Activated T-helper 17 cell treated with anti-CD3 and anti-CD28 coated beads, Interleukin-2, amount 50 U/mL, for 72 hours (primary cell): ENCODE data around the gene CAPN9. TPM values are rescaled to one million over a fixed set of nuclear protein-coding genes. Genes with fewer than 3 reads are reported as not detected.
A peak's percentile ranks its signal among the peaks of the same experiment; 100 is the strongest.

Experiments used
- ATAC-seq: fragments of 150-1000 bp; cut with Tn5 transposase; replicated peaks from 2 replicates; pipeline ENCODE4 v1.10.0; 2021; ENCODE audit warnings: mild to moderate bottlenecking, moderate library complexity
- H3K27ac Mint-ChIP-seq: one replicate; pipeline ENCODE4 v1.8.0; 2022; ENCODE audit warnings: mixed read lengths
- H3K27me3 Mint-ChIP-seq: one replicate; pipeline ENCODE4 v1.8.0; 2022; ENCODE audit warnings: mixed read lengths
- H3K36me3 Mint-ChIP-seq: one replicate; pipeline ENCODE4 v1.8.0; 2022; ENCODE audit warnings: low read depth, mild to moderate bottlenecking, mixed read lengths
- H3K4me1 Mint-ChIP-seq: one replicate; pipeline ENCODE4 v1.8.0; 2022; ENCODE audit warnings: mixed read lengths
- H3K4me3 Mint-ChIP-seq: one replicate; pipeline ENCODE4 v1.8.0; 2022; ENCODE audit warnings: mild to moderate bottlenecking, mixed read lengths
- H3K9me3 Mint-ChIP-seq: one replicate; pipeline ENCODE4 v1.8.0; 2022; ENCODE audit warnings: mixed read lengths
- total RNA-seq, 2 donors: library from RNA; stranded (reverse); gene quantifications; one replicate each; pipeline ENCODE4 v1.2.3, GENCODE V29; 2022

The CAPN9 gene
- total RNA-seq, 2 donors from 2014 or later = not detected

GRCh38 chr1:230749150-230749549 lies 2.0 kb downstream of the CAPN9 start:
- no peak overlapping the region for H3K4me3 Mint-ChIP-seq
- no peaks in the 10 kb centered on the region for H3K4me1 Mint-ChIP-seq
- no peak for ATAC-seq
- H3K27ac Mint-ChIP-seq = no peak overlapping the region
- no peaks in the 10 kb centered on the region for H3K36me3 Mint-ChIP-seq
- H3K27me3 Mint-ChIP-seq = peaks cover 11% of the 10 kb centered on the region
- H3K9me3 Mint-ChIP-seq = no peaks in the 10 kb centered on the region

- Mint-ChIP-seq H3K4me3 (no peak overlapping the region), H3K27me3 (peaks cover 11% of the 10 kb centered on the region), H3K4me1 (no peaks in the 10 kb centered on the region), H3K27ac (no peak overlapping the region), H3K9me3 (no peaks in the 10 kb centered on the region), H3K36me3 (no peaks in the 10 kb centered on the region)
- ATAC-seq = no peak
Measured at GRCh38 chr1:230749635-230750034, 2.4 kb downstream of the CAPN9 start.

- no peaks in the 10 kb centered on the region for H3K9me3 Mint-ChIP-seq
- H3K36me3 Mint-ChIP-seq = no peaks in the 10 kb centered on the region
- H3K4me3 Mint-ChIP-seq = no peak overlapping the region
- H3K27me3 Mint-ChIP-seq = peaks cover 13% of the 10 kb centered on the region
- no peaks in the 10 kb centered on the region for H3K4me1 Mint-ChIP-seq
- ATAC-seq = no peak
- no peak overlapping the region for H3K27ac Mint-ChIP-seq
Measured at GRCh38 chr1:230750576-230750975, 3.4 kb downstream of the CAPN9 start.

GRCh38 chr1:230750986-230751625 lies 3.9 kb downstream of the CAPN9 start:
- Mint-ChIP-seq H3K4me1 (no peaks in the 10 kb centered on the region), H3K4me3 (no peak overlapping the region), H3K36me3 (no peaks in the 10 kb centered on the region), H3K27ac (no peak overlapping the region), H3K9me3 (no peaks in the 10 kb centered on the region), H3K27me3 (peaks cover 17% of the 10 kb centered on the region)
- no peak for ATAC-seq

- no peak overlapping the region for H3K4me3 Mint-ChIP-seq
Measured at GRCh38 chr1:230752407-230752806, 5.2 kb downstream of the CAPN9 start.

GRCh38 chr1:230753191-230753585 lies 6.0 kb downstream of the CAPN9 start:
- Mint-ChIP-seq H3K27me3 (peaks cover 24% of the 10 kb centered on the region), H3K36me3 (no peaks in the 10 kb centered on the region), H3K4me3 (no peak overlapping the region), H3K9me3 (no peaks in the 10 kb centered on the region), H3K27ac (no peak overlapping the region), H3K4me1 (no peaks in the 10 kb centered on the region)
- ATAC-seq = no peak

More at GRCh38 chr1:230752407-230752806, 5.2 kb downstream of the CAPN9 start:
- no peaks in the 10 kb centered on the region for H3K36me3 Mint-ChIP-seq
- no peak overlapping the region for H3K27ac Mint-ChIP-seq
- H3K9me3 Mint-ChIP-seq = no peaks in the 10 kb centered on the region
- no peak for ATAC-seq
- no peaks in the 10 kb centered on the region for H3K4me1 Mint-ChIP-seq
- H3K27me3 Mint-ChIP-seq = peaks cover 24% of the 10 kb centered on the region

GRCh38 chr1:230753586-230754251 lies 6.5 kb downstream of the CAPN9 start:
- Mint-ChIP-seq H3K27me3 (peaks cover 22% of the 10 kb centered on the region), H3K27ac (no peak overlapping the region), H3K36me3 (no peaks in the 10 kb centered on the region), H3K4me1 (no peaks in the 10 kb centered on the region), H3K9me3 (no peaks in the 10 kb centered on the region), H3K4me3 (no peak overlapping the region)
- ATAC-seq = peak; percentile 56

- no peaks in the 10 kb centered on the region for H3K36me3 Mint-ChIP-seq
Measured at GRCh38 chr1:230754796-230755195, 7.6 kb downstream of the CAPN9 start.

GRCh38 chr1:230757856-230758708 lies 10.9 kb downstream of the CAPN9 start:
- Mint-ChIP-seq H3K36me3 (no peaks in the 10 kb centered on the region), H3K27ac (no peak overlapping the region), H3K27me3 (peaks cover 23% of the 10 kb centered on the region), H3K4me1 (no peaks in the 10 kb centered on the region), H3K4me3 (no peak overlapping the region), H3K9me3 (no peaks in the 10 kb centered on the region)
- no peak for ATAC-seq

More at GRCh38 chr1:230754796-230755195, 7.6 kb downstream of the CAPN9 start:
- H3K9me3 Mint-ChIP-seq = no peaks in the 10 kb centered on the region
- H3K27me3 Mint-ChIP-seq = peaks cover 21% of the 10 kb centered on the region
- H3K4me1 Mint-ChIP-seq = no peaks in the 10 kb centered on the region
- no peak overlapping the region for H3K4me3 Mint-ChIP-seq
- no peak for ATAC-seq
- no peak overlapping the region for H3K27ac Mint-ChIP-seq

- Mint-ChIP-seq H3K4me1 (no peaks in the 10 kb centered on the region), H3K27me3 (peaks cover 23% of the 10 kb centered on the region), H3K27ac (no peak overlapping the region), H3K9me3 (no peaks in the 10 kb centered on the region), H3K36me3 (no peaks in the 10 kb centered on the region), H3K4me3 (no peak overlapping the region)
- no peak for ATAC-seq
Measured at GRCh38 chr1:230758709-230759368, 11.7 kb downstream of the CAPN9 start.

- Mint-ChIP-seq H3K36me3 (no peaks in the 10 kb centered on the region), H3K4me3 (no peak overlapping the region), H3K27ac (no peak overlapping the region), H3K9me3 (no peaks in the 10 kb centered on the region), H3K4me1 (no peaks in the 10 kb centered on the region), H3K27me3 (peaks cover 23% of the 10 kb centered on the region)
- ATAC-seq = no peak
Measured at GRCh38 chr1:230759369-230760065, 12.3 kb downstream of the CAPN9 start.

- no peak for ATAC-seq
- Mint-ChIP-seq H3K36me3 (no peaks in the 10 kb centered on the region), H3K27me3 (peaks cover 23% of the 10 kb centered on the region), H3K4me1 (no peaks in the 10 kb centered on the region), H3K9me3 (no peaks in the 10 kb centered on the region), H3K4me3 (no peak overlapping the region), H3K27ac (no peak overlapping the region)
Measured at GRCh38 chr1:230760360-230760827, 13.2 kb downstream of the CAPN9 start.

- ATAC-seq = no peak
- no peaks in the 10 kb centered on the region for H3K9me3 Mint-ChIP-seq
- no peaks in the 10 kb centered on the region for H3K36me3 Mint-ChIP-seq
- H3K27ac Mint-ChIP-seq = no peak overlapping the region
- no peaks in the 10 kb centered on the region for H3K4me1 Mint-ChIP-seq
- peaks cover 13% of the 10 kb centered on the region for H3K27me3 Mint-ChIP-seq
- H3K4me3 Mint-ChIP-seq = no peak overlapping the region
Measured at GRCh38 chr1:230761443-230762167, 14.4 kb downstream of the CAPN9 start.
